ENCODE results near the gene FOXD3.
"Not testable (repeated sequence)": the region's sequence is repeated elsewhere in the genome, so short reads cannot be mapped to it uniquely, and the experiment has no call there.

The FOXD3 gene

GRCh38 chr1:63321066-63321784 lies 1.1 kb upstream of the FOXD3 start:
- no peak for DNase-seq (ENCODE audit: low read depth)

GRCh38 chr1:63321785-63322113 lies 618 bp upstream of the FOXD3 start:
- no peak for DNase-seq (ENCODE audit: low read depth)

DNA sequence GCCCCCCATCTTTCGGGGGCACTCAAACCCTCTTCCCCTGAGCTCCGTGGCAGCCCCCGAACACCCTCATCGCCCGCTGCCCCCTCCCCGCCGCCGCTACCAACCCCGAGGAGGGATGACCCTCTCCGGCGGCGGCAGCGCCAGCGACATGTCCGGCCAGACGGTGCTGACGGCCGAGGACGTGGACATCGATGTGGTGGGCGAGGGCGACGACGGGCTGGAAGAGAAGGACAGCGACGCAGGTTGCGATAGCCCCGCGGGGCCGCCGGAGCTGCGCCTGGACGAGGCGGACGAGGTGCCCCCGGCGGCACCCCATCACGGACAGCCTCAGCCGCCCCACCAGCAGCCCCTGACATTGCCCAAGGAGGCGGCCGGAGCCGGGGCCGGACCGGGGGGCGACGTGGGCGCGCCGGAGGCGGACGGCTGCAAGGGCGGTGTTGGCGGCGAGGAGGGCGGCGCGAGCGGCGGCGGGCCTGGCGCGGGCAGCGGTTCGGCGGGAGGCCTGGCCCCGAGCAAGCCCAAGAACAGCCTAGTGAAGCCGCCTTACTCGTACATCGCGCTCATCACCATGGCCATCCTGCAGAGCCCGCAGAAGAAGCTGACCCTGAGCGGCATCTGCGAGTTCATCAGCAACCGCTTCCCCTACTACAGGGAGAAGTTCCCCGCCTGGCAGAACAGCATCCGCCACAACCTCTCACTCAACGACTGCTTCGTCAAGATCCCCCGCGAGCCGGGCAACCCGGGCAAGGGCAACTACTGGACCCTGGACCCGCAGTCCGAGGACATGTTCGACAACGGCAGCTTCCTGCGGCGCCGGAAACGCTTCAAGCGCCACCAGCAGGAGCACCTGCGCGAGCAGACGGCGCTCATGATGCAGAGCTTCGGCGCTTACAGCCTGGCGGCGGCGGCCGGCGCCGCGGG lies 837 bp downstream of the FOXD3 start:
- no peak for DNase-seq (ENCODE audit: low read depth)

GRCh38 chr1:63323865-63324778 lies 1.8 kb downstream of the FOXD3 start:
- no peak for DNase-seq (ENCODE audit: low read depth)

- DNase-seq (ENCODE audit: low read depth), result no peak
These were observed 2.4 kb downstream of the FOXD3 start for GRCh38 chr1:63324779-63325119.

DNA sequence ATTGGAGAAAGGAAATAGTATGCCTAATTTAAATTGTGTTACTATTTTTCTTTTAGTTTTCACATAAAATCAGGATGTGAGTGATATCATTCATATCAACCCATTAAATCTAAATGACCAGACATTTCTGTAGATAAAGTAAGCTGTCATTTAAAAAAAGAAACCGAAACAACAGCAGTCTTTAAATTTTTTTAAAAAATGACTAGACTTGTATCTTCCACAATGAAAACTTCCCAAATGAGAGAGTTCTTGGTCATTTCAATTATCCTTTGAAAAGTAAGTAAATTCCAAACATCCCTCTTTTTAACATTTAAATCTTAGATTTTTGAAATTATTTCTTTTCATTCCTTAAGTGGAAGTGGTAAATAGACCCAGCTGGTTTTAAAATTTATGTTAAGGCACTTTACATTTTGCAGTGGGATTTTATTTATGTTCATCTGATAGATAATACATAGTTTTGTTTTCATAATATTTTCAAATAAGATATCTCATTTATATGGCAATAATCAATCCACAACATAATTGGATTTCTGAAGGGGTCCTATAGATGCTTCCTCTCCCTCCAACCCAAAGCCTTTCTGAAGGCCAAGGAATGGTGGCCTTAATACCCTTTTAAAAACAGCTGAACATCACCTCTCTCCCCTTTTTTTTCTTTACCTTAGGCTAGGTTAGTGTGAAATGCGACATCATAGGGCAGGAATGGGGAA lies 3.1 kb downstream of the FOXD3 start:
- DNase-seq (ENCODE audit: low read depth), result no peak

- no peak for DNase-seq (ENCODE audit: low read depth)
These were observed 3.7 kb downstream of the FOXD3 start for GRCh38 chr1:63326106-63326472.

- no peak for DNase-seq (ENCODE audit: low read depth)
These were observed 4.4 kb downstream of the FOXD3 start for GRCh38 chr1:63326473-63327380.

DNA sequence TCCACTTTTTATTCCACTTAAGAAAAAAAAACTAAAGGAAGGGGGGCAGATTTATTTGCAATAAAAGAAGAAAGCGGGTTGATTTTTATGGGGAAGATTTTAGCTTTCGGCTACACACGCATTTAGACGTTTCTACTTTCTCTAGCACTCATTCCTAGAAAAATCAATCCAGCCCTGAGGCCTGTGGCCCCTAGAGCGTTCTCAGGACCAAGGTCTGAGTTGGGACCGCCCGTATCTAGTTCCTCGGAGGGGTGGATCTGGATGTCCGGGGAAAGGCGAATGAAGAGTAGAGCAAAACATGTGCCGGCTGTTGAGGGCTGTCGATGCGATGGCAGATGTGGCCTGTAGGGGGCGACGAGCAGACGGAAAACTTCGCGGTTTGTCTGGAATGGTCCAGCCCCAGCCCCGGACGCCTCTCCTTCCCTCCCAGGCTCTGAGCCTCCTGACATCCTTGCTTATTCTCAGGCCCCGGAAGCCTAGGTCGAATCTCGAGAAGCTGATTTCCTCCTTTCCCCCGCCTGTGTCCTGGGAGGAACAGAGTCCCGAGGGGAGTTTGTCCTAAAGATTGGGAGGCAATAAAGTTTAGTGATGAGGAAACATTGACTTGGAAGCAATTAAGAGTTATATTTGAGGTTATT lies 5.2 kb downstream of the FOXD3 start:
- DNase-seq (ENCODE audit: low read depth), result no peak

GRCh38 chr1:63328122-63328521 lies 5.8 kb downstream of the FOXD3 start:
- DNase-seq (ENCODE audit: low read depth), result no peak

- no peak for DNase-seq (ENCODE audit: low read depth)
These were observed 6.4 kb downstream of the FOXD3 start for GRCh38 chr1:63328781-63329180.

- DNase-seq (ENCODE audit: low read depth), result no peak
These were observed 7.4 kb downstream of the FOXD3 start for GRCh38 chr1:63329621-63330330.

- DNase-seq (ENCODE audit: low read depth), result no peak
These were observed 8.1 kb downstream of the FOXD3 start for GRCh38 chr1:63330331-63330916.

DNA sequence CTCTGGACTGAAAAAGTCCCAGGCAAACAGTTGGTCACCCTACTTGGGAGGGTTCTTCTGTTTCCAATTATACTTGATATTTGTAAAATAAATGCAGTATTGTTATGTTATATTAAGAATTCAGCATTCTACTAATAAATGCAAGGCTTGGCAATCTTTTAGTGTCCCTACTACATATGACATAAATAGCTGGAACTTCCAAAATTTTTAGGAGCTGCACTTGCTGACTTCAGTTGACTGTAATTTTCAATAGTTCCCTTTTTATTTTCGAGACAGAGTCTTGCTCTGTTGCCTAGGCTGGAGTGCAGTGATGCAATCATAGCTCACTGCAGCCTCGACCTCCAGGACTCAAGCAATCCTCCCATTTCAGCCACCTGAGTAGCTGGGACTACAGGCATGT lies 20.0 kb downstream of the FOXD3 start:
- DNase-seq (ENCODE audit: low read depth), result no peak

DNA sequence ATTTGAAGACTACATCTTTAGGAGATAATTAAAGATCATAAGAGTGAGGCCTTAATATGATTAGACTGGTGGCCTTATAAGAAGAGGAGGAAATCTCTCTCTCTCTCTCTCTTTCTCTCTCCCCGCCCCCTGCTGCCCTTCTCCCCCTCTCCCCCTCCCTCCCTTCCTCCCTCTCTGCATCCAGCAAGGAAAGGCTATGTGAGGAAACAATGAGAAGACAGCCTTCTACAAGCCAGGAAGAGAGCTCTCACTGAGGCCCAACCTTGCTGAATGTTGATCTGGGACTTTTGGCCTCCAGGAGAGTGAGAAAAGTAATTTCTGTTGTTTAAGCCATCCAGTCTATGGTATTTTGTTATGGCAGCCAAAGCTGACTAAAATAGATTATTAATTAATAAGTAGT lies 21.6 kb downstream of the FOXD3 start:
- no peak for DNase-seq (ENCODE audit: low read depth)

DNA sequence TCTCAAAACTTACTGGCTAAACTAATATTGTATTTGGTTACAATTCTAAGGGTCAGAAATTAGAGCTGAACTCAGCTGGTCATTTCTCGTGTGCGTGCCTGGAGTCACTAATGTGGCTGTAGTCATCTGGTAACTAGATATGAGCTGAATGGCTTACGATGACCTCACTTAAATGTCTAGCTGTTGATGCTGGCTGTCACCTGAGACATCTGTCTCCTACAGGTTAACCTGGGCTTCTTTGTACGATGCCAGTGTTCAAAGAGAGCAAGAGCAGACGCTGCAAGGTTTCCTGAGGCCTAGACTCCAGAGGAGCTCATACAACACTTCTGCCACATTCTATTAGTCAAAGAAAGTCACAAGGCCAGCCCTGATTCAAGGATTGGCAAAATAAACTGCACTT lies 28.0 kb downstream of the FOXD3 start:
- DNase-seq (ENCODE audit: low read depth), result no peak

GRCh38 chr1:63352736-63353135 lies 30.4 kb downstream of the FOXD3 start:
- DNase-seq (ENCODE audit: low read depth), result no peak

DNA sequence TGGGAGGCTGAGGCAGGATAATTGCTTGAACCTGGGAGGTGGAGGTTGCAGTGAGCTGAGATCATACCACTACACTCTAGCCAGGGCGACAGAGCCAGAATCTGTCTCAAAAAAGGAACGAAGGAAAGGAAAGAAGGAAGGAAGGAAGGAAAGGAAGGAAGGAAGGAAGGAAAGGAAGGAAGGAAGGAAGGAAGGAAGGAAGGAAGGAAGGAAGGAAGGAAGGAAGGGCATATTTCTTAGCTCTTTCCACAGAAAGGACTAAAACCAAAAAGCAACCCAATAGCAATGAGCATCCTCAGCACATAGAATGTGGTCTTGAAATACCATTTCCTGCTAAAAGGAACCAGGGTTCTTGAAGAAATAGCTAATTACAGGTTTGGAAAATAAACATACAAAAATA lies 33.9 kb downstream of the FOXD3 start:
- not testable (repeated sequence) for DNase-seq (ENCODE audit: low read depth)

DNA sequence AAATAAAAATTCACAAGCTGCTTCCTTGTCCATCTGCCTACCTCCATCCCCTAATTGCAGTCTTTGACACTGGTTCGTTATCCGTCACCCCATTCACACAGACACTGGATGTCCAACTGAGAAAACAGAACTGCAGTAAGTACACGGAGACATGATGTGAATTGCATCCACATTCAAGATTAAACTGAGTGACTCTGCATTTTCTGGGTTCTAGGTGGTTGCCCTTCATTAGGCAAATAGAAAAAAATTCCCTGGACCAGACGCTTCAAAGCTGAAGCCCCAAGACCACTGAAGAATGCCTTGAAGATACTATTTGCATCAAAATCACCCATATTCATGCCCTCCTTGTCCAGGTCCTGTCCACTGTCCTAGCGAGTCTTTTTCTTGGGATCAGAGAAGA lies 37.2 kb downstream of the FOXD3 start:
- DNase-seq (ENCODE audit: low read depth), result no peak
